Activated T-cell treated with anti-CD3 and anti-CD28 coated beads, Interleukin-2, amount 50 U/mL, for 1 hour (primary cell): ENCODE results near the gene CITED1.

ENCODE experiments used
- DNase-seq: peaks from one replicate; pipeline ENCODE4 v3.0.0-alpha.2; 2020

CITED1 gene

GRCh38 chrX:72308566-72309296 is 3.0 kb upstream of the CITED1 start:
- DNase-seq: peak; percentile 48

GRCh38 chrX:72308209-72308565 is 2.5 kb upstream of the CITED1 start:
- no peak for DNase-seq

- DNase-seq: no peak
These were observed 1.9 kb upstream of the CITED1 start for GRCh38 chrX:72307646-72308051.

- DNase-seq: peak; percentile 37
These were observed 1.3 kb upstream of the CITED1 start for GRCh38 chrX:72306851-72307645.

GRCh38 chrX:72306085-72306801 is 529 bp upstream of the CITED1 start:
- DNase-seq: peak; percentile 24

- no peak for DNase-seq
These were observed 837 bp downstream of the CITED1 start for GRCh38 chrX:72304877-72305276.

- DNase-seq: no peak
These were observed 3.9 kb downstream of the CITED1 start for GRCh38 chrX:72301781-72302180.

GRCh38 chrX:72299891-72300630 is 5.7 kb downstream of the CITED1 start:
- no peak for DNase-seq

- DNase-seq: no peak
These were observed 7.6 kb downstream of the CITED1 start for GRCh38 chrX:72297953-72298730.

GRCh38 chrX:72296991-72297390 is 8.7 kb downstream of the CITED1 start:
- DNase-seq: no peak

- no peak for DNase-seq
These were observed 10.0 kb downstream of the CITED1 start for GRCh38 chrX:72295745-72296144.

- DNase-seq: no peak
These were observed 11.2 kb downstream of the CITED1 start for GRCh38 chrX:72294497-72294896.

GRCh38 chrX:72282302-72282701 is 23.4 kb downstream of the CITED1 start:
- no peak for DNase-seq

GRCh38 chrX:72280321-72280845 is 25.3 kb downstream of the CITED1 start:
- no peak for DNase-seq

- DNase-seq: no peak
These were observed 29.2 kb downstream of the CITED1 start for GRCh38 chrX:72276478-72276953.

GRCh38 chrX:72274526-72274925 is 31.2 kb downstream of the CITED1 start:
- no peak for DNase-seq

GRCh38 chrX:72273718-72274117 is 32.0 kb downstream of the CITED1 start:
- no peak for DNase-seq

- DNase-seq: no peak
These were observed 32.8 kb downstream of the CITED1 start for GRCh38 chrX:72272868-72273267.

- no peak for DNase-seq
These were observed 33.9 kb downstream of the CITED1 start for GRCh38 chrX:72271812-72272211.

- DNase-seq: no peak
These were observed 34.5 kb downstream of the CITED1 start for GRCh38 chrX:72271091-72271788.

GRCh38 chrX:72270316-72270866 is 35.3 kb downstream of the CITED1 start:
- no peak for DNase-seq
